ENCODE results near the gene VKORC1L1.

DNA sequence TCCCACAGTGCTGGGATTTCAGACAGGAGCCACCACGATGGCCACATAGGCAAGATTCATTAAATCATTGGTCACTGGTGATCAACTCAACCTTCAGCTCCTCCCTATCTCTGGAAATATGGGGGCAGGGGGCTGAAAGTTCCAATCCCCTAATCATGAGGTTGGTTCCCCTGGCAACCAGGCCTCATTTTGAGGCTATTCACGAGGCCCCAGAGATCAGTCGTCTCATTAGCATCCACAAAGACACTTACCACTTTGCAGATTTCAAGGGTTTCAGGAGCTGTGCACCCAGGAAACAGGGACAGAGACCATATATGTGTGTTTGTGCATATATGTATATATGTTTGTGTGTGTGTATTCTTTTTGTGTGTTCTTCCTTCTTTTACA lies 116.8 kb downstream of the VKORC1L1 start:
- TF ChIP-seq POLR2AphosphoS5 (IDR thresholded peaks at IDR 0.05; ENCODE audit: insufficient read depth in 1 of 2, low read depth in 1 of 2) (no peak), POLR2A (IDR thresholded peaks at IDR 0.05) (no peak)
- TF ChIP-seq, protein P1, sequence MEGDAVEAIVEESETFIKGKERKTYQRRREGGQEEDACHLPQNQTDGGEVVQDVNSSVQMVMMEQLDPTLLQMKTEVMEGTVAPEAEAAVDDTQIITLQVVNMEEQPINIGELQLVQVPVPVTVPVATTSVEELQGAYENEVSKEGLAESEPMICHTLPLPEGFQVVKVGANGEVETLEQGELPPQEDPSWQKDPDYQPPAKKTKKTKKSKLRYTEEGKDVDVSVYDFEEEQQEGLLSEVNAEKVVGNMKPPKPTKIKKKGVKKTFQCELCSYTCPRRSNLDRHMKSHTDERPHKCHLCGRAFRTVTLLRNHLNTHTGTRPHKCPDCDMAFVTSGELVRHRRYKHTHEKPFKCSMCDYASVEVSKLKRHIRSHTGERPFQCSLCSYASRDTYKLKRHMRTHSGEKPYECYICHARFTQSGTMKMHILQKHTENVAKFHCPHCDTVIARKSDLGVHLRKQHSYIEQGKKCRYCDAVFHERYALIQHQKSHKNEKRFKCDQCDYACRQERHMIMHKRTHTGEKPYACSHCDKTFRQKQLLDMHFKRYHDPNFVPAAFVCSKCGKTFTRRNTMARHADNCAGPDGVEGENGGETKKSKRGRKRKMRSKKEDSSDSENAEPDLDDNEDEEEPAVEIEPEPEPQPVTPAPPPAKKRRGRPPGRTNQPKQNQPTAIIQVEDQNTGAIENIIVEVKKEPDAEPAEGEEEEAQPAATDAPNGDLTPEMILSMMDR (IDR thresholded peaks at IDR 0.05), result no peak

All from vagina (tissue), 2 donors.